Activated CD4-positive, alpha-beta memory T cell treated with anti-CD3 and anti-CD28 coated beads for 36 hours (primary cell): ENCODE data around the gene MORN1. TPM values are rescaled to one million over a fixed set of nuclear protein-coding genes. Genes with fewer than 3 reads are reported as not detected.

Source experiments
- CTCF ChIA-PET: fragments of 350-600 bp; sonication (Branson Sonifier 250); formaldehyde crosslinking; loops from one replicate; lab custom pipeline; 2021; ENCODE audit warnings: antibody characterized with exemption, inconsistent platforms; lab: Charles Lee
- POLR2A ChIA-PET: fragments of 350-600 bp; sonication (Branson Sonifier 250); formaldehyde crosslinking; loops from one replicate; lab custom pipeline; 2021; ENCODE audit warnings: antibody characterized with exemption; lab: Charles Lee
- DNase-seq: peaks from one replicate; pipeline ENCODE4 v3.0.0-alpha.2; 2020
- H3K27ac Mint-ChIP-seq: one replicate; pipeline ENCODE4 v1.8.0; 2021; ENCODE audit warnings: mixed read lengths
- H3K27me3 Mint-ChIP-seq: one replicate; pipeline ENCODE4 v1.8.0; 2021; ENCODE audit warnings: mixed read lengths
- H3K36me3 Mint-ChIP-seq: one replicate; pipeline ENCODE4 v1.8.0; 2021; ENCODE audit warnings: mixed read lengths
- H3K4me1 Mint-ChIP-seq: one replicate; pipeline ENCODE4 v1.8.0; 2021; ENCODE audit warnings: low read depth, mixed read lengths
- H3K4me3 Mint-ChIP-seq: one replicate; pipeline ENCODE4 v1.8.0; 2021; ENCODE audit warnings: mild to moderate bottlenecking, mixed read lengths
- H3K9me3 Mint-ChIP-seq: one replicate; pipeline ENCODE4 v1.8.0; 2021; ENCODE audit warnings: mixed read lengths
- intact Hi-C: fragments of 100-400 bp; cut with micrococcal nuclease; formaldehyde crosslinking; loops from one replicate; pipeline ENCODE4 v1.15.1; 2023
- total RNA-seq, 2 experiments: library from RNA; stranded (reverse); gene quantifications; one replicate each; pipeline ENCODE4 v1.2.3, GENCODE V29; 2021

MORN1 gene
- total RNA-seq, 2 experiments from 2014 or later = 5.4 to 6.3 TPM

DNA sequence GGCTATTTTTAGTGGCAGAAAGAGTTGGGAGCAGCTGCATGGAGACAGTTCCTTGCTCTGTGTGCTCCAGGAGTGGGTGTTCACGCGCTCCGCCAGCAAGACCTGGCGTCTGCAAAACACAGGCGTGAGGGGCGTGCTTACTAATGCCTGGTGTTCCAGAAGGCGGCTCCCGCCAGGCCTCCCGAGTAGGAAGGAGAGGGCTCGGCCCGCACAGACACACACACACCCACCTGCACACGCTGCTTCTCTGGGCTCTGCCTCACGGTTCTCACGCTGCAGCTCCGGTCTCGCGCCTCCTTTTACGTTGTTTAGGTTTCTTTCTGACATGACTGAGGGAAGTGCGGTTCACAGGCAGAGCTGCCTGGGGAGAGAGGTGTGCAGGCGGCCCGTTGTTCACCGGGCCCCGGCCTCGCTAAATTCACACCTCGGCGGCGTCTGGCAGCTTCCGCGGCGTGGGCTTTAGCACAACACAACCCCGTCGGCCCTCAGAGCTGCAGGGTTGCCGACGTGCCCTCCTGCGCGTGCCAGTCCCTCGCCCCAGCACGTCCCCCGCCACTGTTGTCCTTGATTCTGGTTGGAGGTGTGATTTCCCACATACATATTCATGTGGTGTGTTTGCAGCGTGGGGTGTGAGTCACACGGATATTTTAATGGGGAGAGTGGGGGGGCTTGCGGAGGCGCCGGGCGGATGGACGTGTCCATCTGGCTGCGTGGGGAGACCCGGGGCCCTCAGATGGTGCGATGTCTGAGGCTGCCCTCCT, 86.3 kb downstream of the MORN1 start:
- ChIA-PET CTCF (no interaction called here), POLR2A (no interaction called here)
- H3K4me1 Mint-ChIP-seq = peaks cover 17% of the 10 kb centered on the region
- H3K36me3 Mint-ChIP-seq = peaks cover 44% of the 10 kb centered on the region
- intact Hi-C loops = loop anchor here (5.0 kb wide), 2 partner anchors 108 to 242 kb away; no protein-coding TSS in a partner anchor
- H3K9me3 Mint-ChIP-seq = no peaks in the 10 kb centered on the region
- DNase-seq = no peak
- no peaks in the 10 kb centered on the region for H3K27me3 Mint-ChIP-seq
- H3K27ac Mint-ChIP-seq = no peak overlapping the region
- no peak overlapping the region for H3K4me3 Mint-ChIP-seq

DNA sequence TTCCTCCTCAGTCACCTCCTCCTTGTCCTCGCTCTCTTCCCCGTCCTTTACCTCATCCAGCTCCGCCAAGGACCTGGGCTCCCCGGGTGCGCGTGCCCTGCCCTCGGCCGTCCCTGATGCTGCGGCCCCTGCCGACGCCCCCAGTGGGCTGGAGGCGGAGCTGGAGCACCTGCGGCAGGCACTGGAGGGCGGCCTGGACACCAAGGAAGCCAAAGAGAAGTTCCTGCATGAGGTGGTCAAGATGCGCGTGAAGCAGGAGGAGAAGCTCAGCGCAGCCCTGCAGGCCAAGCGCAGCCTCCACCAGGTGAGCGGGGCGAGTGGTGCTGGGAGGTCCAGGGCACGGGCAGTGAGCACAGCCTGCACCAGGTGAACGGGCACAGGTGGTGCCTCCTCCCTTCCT, 87.1 kb downstream of the MORN1 start:
- Mint-ChIP-seq H3K27me3 (no peaks in the 10 kb centered on the region), H3K27ac (no peak overlapping the region), H3K4me3 (no peak overlapping the region), H3K4me1 (peaks cover 25% of the 10 kb centered on the region), H3K9me3 (no peaks in the 10 kb centered on the region), H3K36me3 (peaks cover 44% of the 10 kb centered on the region)
- CTCF ChIA-PET = no interaction called here
- intact Hi-C loops = loop anchor here (5.0 kb wide), 2 partner anchors 107 to 243 kb away; no protein-coding TSS in a partner anchor
- POLR2A ChIA-PET = no interaction called here
- no peak for DNase-seq

DNA sequence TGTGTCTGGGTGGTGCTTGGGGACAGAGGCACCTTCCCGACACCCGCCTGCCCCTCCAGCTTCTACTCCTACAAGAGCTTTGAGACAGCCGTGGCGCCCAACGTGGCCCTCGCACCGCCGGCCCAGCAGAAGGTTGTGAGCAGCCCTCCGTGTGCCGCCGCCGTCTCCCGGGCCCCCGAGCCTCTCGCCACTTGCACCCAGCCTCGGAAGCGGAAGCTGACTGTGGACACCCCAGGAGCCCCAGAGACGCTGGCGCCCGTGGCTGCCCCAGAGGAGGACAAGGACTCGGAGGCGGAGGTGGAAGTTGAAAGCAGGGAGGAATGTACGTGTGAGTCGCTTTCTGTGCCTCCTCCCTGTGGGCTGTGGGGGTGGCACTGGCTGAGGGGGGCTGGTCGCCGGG, 87.6 kb downstream of the MORN1 start:
- ChIA-PET CTCF (no interaction called here), POLR2A (no interaction called here)
- no peak overlapping the region for H3K4me3 Mint-ChIP-seq
- intact Hi-C loops = loop anchor here (5.0 kb wide), 2 partner anchors 106 to 244 kb away; no protein-coding TSS in a partner anchor
- H3K36me3 Mint-ChIP-seq = peaks cover 43% of the 10 kb centered on the region
- peaks cover 28% of the 10 kb centered on the region for H3K4me1 Mint-ChIP-seq
- DNase-seq = no peak
- H3K9me3 Mint-ChIP-seq = no peaks in the 10 kb centered on the region
- H3K27me3 Mint-ChIP-seq = no peaks in the 10 kb centered on the region
- no peak overlapping the region for H3K27ac Mint-ChIP-seq

DNA sequence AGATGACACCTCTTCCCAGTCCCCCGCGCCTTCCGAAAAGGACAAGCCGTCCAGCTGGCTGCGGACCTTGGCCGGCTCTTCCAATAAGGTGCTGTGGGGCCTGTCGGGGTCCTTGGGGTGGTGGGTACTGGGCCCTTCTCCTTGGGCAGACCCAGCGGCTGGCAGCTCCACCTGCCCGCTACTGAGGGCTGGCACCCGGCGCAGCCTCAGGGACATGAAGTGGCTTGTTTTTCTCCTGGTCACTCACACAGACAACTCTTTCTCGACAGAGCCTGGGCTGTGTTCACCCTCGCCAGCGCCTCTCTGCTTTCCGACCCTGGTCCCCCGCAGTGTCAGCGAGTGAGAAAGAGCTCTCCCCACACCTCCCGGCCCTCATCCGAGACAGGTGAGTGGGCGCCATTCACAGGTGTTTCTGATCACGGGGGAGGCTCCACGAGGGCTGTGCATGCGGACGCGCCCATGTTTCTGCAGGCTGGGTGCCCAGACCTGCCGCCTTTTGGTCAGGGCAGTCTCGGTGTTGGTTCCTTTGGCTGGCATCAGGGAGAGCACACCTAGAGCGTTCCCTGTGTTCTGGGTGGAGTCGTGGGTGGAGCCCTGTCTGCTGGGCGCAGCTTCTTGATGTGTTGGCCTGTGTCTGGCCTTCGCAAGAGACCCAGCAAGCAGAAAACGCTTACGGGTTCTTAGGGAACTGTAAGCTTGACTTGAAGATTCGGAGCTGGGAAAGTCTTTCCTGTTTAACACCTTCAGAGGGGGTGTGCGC, 88.2 kb downstream of the MORN1 start:
- no peak overlapping the region for H3K4me3 Mint-ChIP-seq
- ChIA-PET CTCF (interaction anchor here (1.4 kb wide), 1 partner anchor 8 kb away, joined by 4 read pairs; no protein-coding TSS in a partner anchor), POLR2A (no interaction called here)
- peaks cover 37% of the 10 kb centered on the region for H3K36me3 Mint-ChIP-seq
- H3K27ac Mint-ChIP-seq = peak overlapping the region; percentile 23
- H3K4me1 Mint-ChIP-seq = peaks cover 34% of the 10 kb centered on the region
- intact Hi-C loops = loop anchor here (5.0 kb wide), 2 partner anchors 106 to 244 kb away; no protein-coding TSS in a partner anchor
- H3K27me3 Mint-ChIP-seq = no peaks in the 10 kb centered on the region
- DNase-seq = no peak
- no peaks in the 10 kb centered on the region for H3K9me3 Mint-ChIP-seq

DNA sequence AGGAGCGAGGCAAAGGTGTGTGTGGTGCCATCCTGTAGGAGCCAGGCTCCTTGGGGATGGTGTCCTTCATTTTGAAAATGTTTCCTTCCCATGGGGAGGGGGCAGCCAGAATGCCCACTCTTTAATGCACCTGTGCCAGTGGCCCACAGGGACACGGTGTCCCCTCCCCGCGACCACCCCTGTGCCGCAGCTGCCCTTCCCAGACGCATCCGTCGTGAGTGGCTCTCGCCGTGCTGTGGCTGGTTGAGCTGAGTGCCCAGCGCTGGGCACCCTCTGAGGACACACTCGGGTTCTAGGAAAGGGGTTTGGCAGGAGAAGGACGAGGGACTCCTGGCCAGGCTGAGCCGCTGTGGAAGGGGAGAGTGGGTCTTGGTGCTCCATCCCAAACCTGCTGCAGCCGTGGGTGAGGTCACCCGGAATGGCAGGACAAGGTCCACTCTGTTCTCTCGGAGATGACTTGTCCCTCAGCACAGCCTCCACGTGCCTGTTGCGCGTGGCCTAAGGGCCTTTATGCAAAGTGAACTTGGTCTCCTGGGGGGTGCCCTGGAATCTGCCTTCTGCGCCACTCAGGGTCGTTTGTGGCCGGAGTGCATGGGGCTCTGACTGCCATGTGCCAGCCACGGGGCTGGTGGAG, 88.9 kb downstream of the MORN1 start:
- Mint-ChIP-seq H3K4me1 (peaks cover 41% of the 10 kb centered on the region), H3K9me3 (no peaks in the 10 kb centered on the region), H3K4me3 (peak overlapping the region; percentile 16), H3K27ac (peak overlapping the region; percentile 98), H3K27me3 (no peaks in the 10 kb centered on the region), H3K36me3 (peaks cover 30% of the 10 kb centered on the region)
- POLR2A ChIA-PET = interaction anchor here (1.3 to 3.7 kb wide), 2 partner anchors 11 kb away, joined by 3 to 53 read pairs; no protein-coding TSS in a partner anchor
- intact Hi-C loops = loop anchor here (5.0 kb wide), 2 partner anchors 105 to 245 kb away; no protein-coding TSS in a partner anchor
- DNase-seq = no peak
- CTCF ChIA-PET = interaction anchor here (1.4 kb wide), 1 partner anchor 9 kb away, joined by 4 read pairs; no protein-coding TSS in a partner anchor

DNA sequence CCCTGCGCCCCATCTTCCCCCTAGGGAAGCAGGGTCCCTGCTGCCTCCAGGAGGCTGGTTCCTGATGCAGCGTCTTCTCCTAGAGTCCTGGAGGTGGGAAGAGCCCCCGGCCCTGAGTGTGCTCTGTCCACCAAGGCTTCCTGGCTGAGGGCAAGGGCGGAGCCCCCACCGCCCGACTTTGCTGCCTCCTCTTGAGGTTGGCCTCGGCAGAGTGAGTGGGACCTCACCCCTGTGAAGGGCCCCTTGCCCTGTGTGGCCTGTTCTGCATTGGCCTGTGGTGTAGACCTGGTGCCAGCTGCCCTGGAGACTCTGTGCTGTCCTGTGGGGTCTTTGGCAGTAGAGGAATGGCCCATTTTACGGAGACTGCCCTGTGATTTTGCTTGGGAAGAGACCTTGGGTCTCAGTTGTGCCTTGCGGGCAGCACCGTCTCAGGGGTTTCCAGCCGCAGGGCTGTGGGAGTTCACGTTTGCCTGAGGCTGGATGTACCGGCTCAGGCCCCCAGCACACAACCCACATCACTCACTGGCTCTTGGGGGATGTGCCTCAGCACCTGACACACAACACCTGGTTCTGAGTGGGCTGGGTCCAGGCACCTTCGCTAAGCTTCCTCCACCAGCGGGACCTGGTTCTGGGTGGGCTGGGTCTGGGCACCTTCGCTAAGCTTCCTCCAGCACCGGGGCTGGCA, 89.6 kb downstream of the MORN1 start:
- H3K4me1 Mint-ChIP-seq = peaks cover 48% of the 10 kb centered on the region
- peak overlapping the region; percentile 75 for H3K4me3 Mint-ChIP-seq
- peak; percentile 25 for DNase-seq
- intact Hi-C loops = loop anchor here (1.0 to 5.0 kb wide), 5 partner anchors 14 to 277 kb away; no protein-coding TSS in a partner anchor
- ChIA-PET CTCF (interaction anchor here (0.8 to 2.9 kb wide), 9 partner anchors 10 to 107 kb away, joined by 3 to 19 read pairs (median 4); partner anchors contain the start of gene FAAP20), POLR2A (interaction anchor here (0.7 to 3.7 kb wide), 9 partner anchors 10 to 225 kb away, joined by 3 to 53 read pairs (median 4); partner anchors contain the start of gene PANK4)
- peak overlapping the region; percentile 98 for H3K27ac Mint-ChIP-seq
- H3K27me3 Mint-ChIP-seq = no peaks in the 10 kb centered on the region
- H3K9me3 Mint-ChIP-seq = no peaks in the 10 kb centered on the region
- peaks cover 23% of the 10 kb centered on the region for H3K36me3 Mint-ChIP-seq

DNA sequence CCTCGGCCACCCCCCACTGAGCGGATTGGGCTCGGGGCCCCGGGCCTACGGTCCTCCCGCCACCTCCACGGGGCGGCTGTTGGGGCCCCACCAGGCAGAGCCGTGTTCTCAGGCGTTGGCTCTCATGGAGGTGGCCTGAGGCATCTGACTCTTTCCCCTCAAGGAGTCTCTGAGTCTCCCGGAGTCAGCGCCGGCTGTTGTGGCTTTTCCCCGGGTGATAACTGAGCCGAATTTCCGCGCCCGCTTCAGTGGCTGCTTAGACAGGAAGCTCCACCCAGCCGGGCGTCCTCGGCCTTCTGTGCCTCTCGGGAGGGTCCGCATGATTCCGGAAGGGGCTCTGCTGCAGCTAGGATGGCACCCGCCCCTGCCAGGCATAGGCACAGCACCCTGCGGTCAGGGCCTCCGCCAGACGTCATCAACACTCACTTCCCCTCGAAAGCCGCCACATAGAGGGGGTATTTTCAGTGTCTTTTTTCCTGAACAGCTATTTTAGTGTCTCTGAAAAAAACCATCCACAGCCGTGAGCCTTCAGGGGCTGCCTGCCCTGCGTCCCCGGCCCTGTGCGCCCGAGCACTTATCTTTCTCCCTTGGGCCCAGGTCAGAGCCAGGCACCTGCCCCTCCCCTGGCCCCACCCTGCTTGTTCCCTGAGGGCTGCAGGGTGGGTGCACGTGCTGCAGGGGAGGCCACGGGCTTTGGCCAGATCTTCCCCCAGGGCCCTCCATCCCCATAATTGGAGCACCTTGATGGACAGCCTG, 90.3 kb downstream of the MORN1 start:
- Mint-ChIP-seq H3K4me3 (peak overlapping the region; percentile 75), H3K4me1 (peaks cover 53% of the 10 kb centered on the region), H3K9me3 (no peaks in the 10 kb centered on the region), H3K27me3 (no peaks in the 10 kb centered on the region), H3K36me3 (peaks cover 26% of the 10 kb centered on the region), H3K27ac (peak overlapping the region; percentile 98)
- DNase-seq = peak; percentile 95
- ChIA-PET CTCF (interaction anchor here (0.8 to 2.9 kb wide), 9 partner anchors 9 to 106 kb away, joined by 3 to 19 read pairs (median 4); partner anchors contain the start of gene FAAP20), POLR2A (interaction anchor here (0.7 to 3.7 kb wide), 12 partner anchors 10 to 1288 kb away, joined by 3 to 53 read pairs (median 4); partner anchors contain the start of genes ISG15 and PANK4)
- intact Hi-C loops = loop anchor here (1.0 to 5.0 kb wide), 8 partner anchors 11 to 277 kb away; no protein-coding TSS in a partner anchor

DNA sequence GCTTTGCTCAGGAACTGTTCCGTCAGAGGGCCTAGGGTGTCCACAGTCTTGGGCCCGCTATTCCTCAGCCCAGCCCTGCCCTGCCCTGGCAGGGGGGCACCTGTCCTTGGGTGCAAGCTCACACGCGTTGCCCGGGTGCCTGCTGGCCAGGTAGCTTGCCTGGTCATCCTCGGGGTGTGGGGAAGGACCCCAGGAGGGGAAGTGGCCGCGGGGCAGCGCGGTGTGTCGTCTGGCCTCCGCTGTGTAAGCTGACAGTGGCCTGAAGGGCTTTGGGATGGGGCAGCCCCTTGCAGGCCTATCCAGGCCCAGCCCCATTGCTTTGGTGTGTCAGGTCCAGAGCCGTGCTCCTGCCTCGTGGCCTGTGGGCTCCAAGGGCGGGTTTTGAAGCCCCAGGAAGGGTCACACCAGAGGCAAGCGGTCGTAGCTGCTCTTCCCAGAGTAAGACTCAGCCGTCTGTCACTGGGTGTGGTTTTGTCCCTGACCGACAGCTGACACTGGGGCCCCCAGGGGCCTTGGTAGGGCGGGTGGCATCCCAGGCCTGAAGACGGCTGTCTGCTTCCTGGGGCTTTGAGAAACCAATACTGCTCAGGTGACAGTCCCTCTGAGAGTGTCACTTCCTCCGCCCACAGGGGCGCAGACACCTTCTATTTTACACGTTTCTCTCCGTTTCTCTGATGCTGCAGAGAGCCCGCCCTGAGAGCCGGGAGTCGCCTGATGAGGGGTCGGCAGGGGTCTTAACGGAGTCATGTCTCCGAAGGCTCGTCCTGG, 91.2 kb downstream of the MORN1 start:
- peak; percentile 94 for DNase-seq
- Mint-ChIP-seq H3K4me3 (peak overlapping the region; percentile 75), H3K4me1 (peaks cover 61% of the 10 kb centered on the region), H3K27ac (peak overlapping the region; percentile 98), H3K27me3 (no peaks in the 10 kb centered on the region), H3K9me3 (no peaks in the 10 kb centered on the region), H3K36me3 (peaks cover 21% of the 10 kb centered on the region)
- CTCF ChIA-PET = interaction anchor here (0.6 to 2.9 kb wide), 9 partner anchors 9 to 105 kb away, joined by 3 to 19 read pairs (median 5); partner anchors contain the start of gene FAAP20
- POLR2A ChIA-PET = interaction anchor here (0.5 to 3.7 kb wide), 11 partner anchors 9 to 227 kb away, joined by 3 to 53 read pairs (median 5); partner anchors contain the start of gene PANK4
- intact Hi-C loops = loop anchor here (1.0 to 5.0 kb wide), 5 partner anchors 10 to 247 kb away; no protein-coding TSS in a partner anchor

DNA sequence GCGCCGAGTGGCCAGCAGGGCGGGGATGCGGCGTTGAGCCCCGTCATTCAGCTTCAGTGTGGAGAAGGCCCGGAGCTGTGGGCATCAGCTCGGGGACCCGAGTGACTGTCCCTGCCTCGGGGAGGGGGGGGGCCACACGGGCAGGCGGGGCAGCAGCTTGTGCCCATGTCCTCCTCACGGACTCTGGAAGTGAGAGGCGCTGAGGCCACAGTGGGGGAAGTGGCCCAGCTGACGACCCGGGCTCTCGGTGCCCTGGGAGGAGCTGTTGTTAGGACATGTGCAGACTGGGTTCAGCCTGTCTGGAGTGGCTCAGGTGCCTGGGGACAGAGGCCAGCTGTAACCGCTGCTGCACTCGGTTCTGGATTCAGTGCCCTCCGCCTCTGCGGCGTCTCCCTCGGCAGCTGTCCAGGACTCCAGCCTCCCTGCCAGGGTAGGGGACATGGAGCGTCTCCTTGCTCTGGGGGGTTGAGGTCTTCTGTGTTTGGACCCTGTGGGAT, 92.2 kb downstream of the MORN1 start:
- ChIA-PET POLR2A (interaction anchor here (0.6 to 3.7 kb wide), 4 partner anchors 8 to 69 kb away, joined by 3 to 53 read pairs (median 23); no protein-coding TSS in a partner anchor), CTCF (interaction anchor here (0.5 to 2.9 kb wide), 5 partner anchors 8 to 104 kb away, joined by 3 to 19 read pairs (median 9); partner anchors contain the start of gene FAAP20)
- intact Hi-C loops = loop anchor here (10.0 kb wide), 1 partner anchor 384 kb away; the partner anchor contains the start of genes CALML6 and TMEM52
- peak overlapping the region; percentile 98 for H3K27ac Mint-ChIP-seq
- peak overlapping the region; percentile 20 for H3K4me3 Mint-ChIP-seq
- H3K9me3 Mint-ChIP-seq = no peaks in the 10 kb centered on the region
- no peaks in the 10 kb centered on the region for H3K27me3 Mint-ChIP-seq
- peaks cover 70% of the 10 kb centered on the region for H3K4me1 Mint-ChIP-seq
- peaks cover 15% of the 10 kb centered on the region for H3K36me3 Mint-ChIP-seq
- no peak for DNase-seq
